GDM1 (cell line): ENCODE results near the gene SUPT4H1.

Experiments used
- DNase-seq: peaks from one replicate; lab custom pipeline; 2025; lab: John Stamatoyannopoulos, UW

SUPT4H1 gene

GRCh38 chr17:58380207-58381123, 28.5 kb upstream of the SUPT4H1 start:
- no peak for DNase-seq

- no peak for DNase-seq
These were observed 27.5 kb upstream of the SUPT4H1 start for GRCh38 chr17:58379511-58379824.

GRCh38 chr17:58378733-58379510, 26.9 kb upstream of the SUPT4H1 start:
- DNase-seq, result no peak

GRCh38 chr17:58377661-58378060, 25.7 kb upstream of the SUPT4H1 start:
- no peak for DNase-seq

- DNase-seq, result no peak
These were observed 25.1 kb upstream of the SUPT4H1 start for GRCh38 chr17:58377093-58377601.

GRCh38 chr17:58376472-58377000, 24.5 kb upstream of the SUPT4H1 start:
- DNase-seq, result no peak

GRCh38 chr17:58375811-58376210, 23.8 kb upstream of the SUPT4H1 start:
- no peak for DNase-seq

GRCh38 chr17:58375256-58375655, 23.3 kb upstream of the SUPT4H1 start:
- no peak for DNase-seq

GRCh38 chr17:58373923-58374322, 21.9 kb upstream of the SUPT4H1 start:
- DNase-seq, result no peak

GRCh38 chr17:58373003-58373402, 21.0 kb upstream of the SUPT4H1 start:
- DNase-seq, result no peak

- no peak for DNase-seq
These were observed 19.4 kb upstream of the SUPT4H1 start for GRCh38 chr17:58371300-58371950.

- no peak for DNase-seq
These were observed 18.7 kb upstream of the SUPT4H1 start for GRCh38 chr17:58370716-58371115.

- no peak for DNase-seq
These were observed 18.3 kb upstream of the SUPT4H1 start for GRCh38 chr17:58370309-58370708.

GRCh38 chr17:58369214-58370031, 17.4 kb upstream of the SUPT4H1 start:
- no peak for DNase-seq

- DNase-seq, result no peak
These were observed 16.8 kb upstream of the SUPT4H1 start for GRCh38 chr17:58368860-58369213.

- no peak for DNase-seq
These were observed 15.5 kb upstream of the SUPT4H1 start for GRCh38 chr17:58367461-58367860.

- DNase-seq, result no peak
These were observed 14.1 kb upstream of the SUPT4H1 start for GRCh38 chr17:58365980-58366595.

GRCh38 chr17:58365185-58365979, 13.4 kb upstream of the SUPT4H1 start:
- DNase-seq, result no peak

GRCh38 chr17:58364270-58364942, 12.4 kb upstream of the SUPT4H1 start:
- no peak for DNase-seq
